Endothelial cell of umbilical vein (primary cell): Measurements from ENCODE around the gene SNRPF. TPM values are rescaled to one million over a fixed set of nuclear protein-coding genes. Genes with fewer than 3 reads are reported as not detected.

Experiments used
- BruUV-seq: library from RNA; stranded (reverse); fragments of 400-500 nt; replicated peaks from 2 replicates; lab custom pipeline; 2021; lab: Mats Ljungman, UMichigan
- CTCF ChIA-PET: fragments of 300-600, 350-600 bp; sonication (Branson Sonifier 250); formaldehyde crosslinking; loops from one replicate; lab custom pipeline; 2021; ENCODE audit warnings: antibody characterized with exemption, inconsistent platforms; lab: Charles Lee
- POLR2A ChIA-PET: fragments of 300-600, 350-600 bp; sonication (Branson Sonifier 250); formaldehyde crosslinking; loops from one replicate; lab custom pipeline; 2021; ENCODE audit warnings: antibody characterized with exemption, inconsistent platforms; lab: Charles Lee
- DNase-seq: peaks from one replicate; pipeline ENCODE4 v3.0.0-alpha.2; 2011; ENCODE audit warnings: low read depth, low spot score
- FAIRE-seq: peaks from 2 replicates; lab custom pipeline; 2011; peaks lifted over from hg19 to GRCh38; lab: Jason Lieb, UNC
- H2AFZ ChIP-seq: 2 replicates; pipeline ENCODE4 v1.6.0; 2012; ENCODE audit warnings: low read depth, low read length, control low read depth, inconsistent platforms
- H3K27ac ChIP-seq: 2 replicates; pipeline ENCODE4 v1.5.1; 2011; ENCODE audit warnings: low read depth, mild to moderate bottlenecking, control low read depth, low read length, moderate library complexity; ENCODE audit not compliant: insufficient read depth
- H3K27me3 ChIP-seq, 2 experiments: 2 replicates each; pipeline versions ENCODE4 v1.6.0 to v1.6.1; 2011; ENCODE audit warnings: low read length in 2 of 2, mixed read lengths in 1 of 2; ENCODE audit not compliant: control insufficient read depth in 2 of 2, insufficient read depth in 2 of 2
- H3K36me3 ChIP-seq, 2 experiments: 2 replicates in 1 of 2; 3 replicates in 1 of 2; pipeline ENCODE4 v1.5.1; 2011; ENCODE audit warnings: low read length in 2 of 2, mild to moderate bottlenecking in 1 of 2, moderate library complexity in 1 of 2; ENCODE audit not compliant: control insufficient read depth in 2 of 2, insufficient read depth in 2 of 2; ENCODE audit errors: extremely low read depth in 1 of 2
- H3K4me1 ChIP-seq: 3 replicates; pipeline ENCODE4 v1.5.1; 2011; ENCODE audit warnings: mild to moderate bottlenecking, low read length; ENCODE audit not compliant: control insufficient read depth, insufficient read depth; ENCODE audit errors: extremely low read depth
- H3K4me2 ChIP-seq: 2 replicates; pipeline ENCODE4 v1.6.1; 2011; ENCODE audit warnings: low read length, control low read depth, mixed read lengths; ENCODE audit not compliant: insufficient read depth
- H3K4me3 ChIP-seq, 3 experiments: fragments of 200-600 bp in 1 of 3; sonication (generic), shearing (Covaris generic) in 1 of 3; replicated peaks in 1 of 3; 2 replicates each; pipeline ENCODE4 v1.5.1; 2011 to 2016; ENCODE audit warnings: control low read depth in 3 of 3, low read length in 3 of 3, mild to moderate bottlenecking in 2 of 3, inconsistent platforms in 1 of 3, low read depth in 1 of 3, moderate library complexity in 1 of 3; ENCODE audit not compliant: insufficient read depth in 1 of 3
- H3K79me2 ChIP-seq: 2 replicates; pipeline ENCODE4 v1.6.0; 2012; ENCODE audit warnings: low read length, inconsistent platforms; ENCODE audit not compliant: control insufficient read depth, insufficient read depth
- H3K9ac ChIP-seq: replicated peaks from 2 replicates; pipeline ENCODE3; 2011; ENCODE audit warnings: low read length, control low read depth; ENCODE audit not compliant: insufficient read depth; ENCODE audit errors: extremely low read depth
- H3K9me1 ChIP-seq: replicated peaks from 3 replicates; pipeline ENCODE4 v1.6.0; 2011; ENCODE audit warnings: mild to moderate bottlenecking, low read length; ENCODE audit not compliant: control insufficient read depth, insufficient read depth; ENCODE audit errors: extremely low read depth
- H3K9me3 ChIP-seq: replicated peaks from 2 replicates; pipeline ENCODE4 v1.5.1; 2012; ENCODE audit warnings: low read length, inconsistent platforms; ENCODE audit not compliant: control insufficient read depth, insufficient read depth
- H4K20me1 ChIP-seq: replicated peaks from 2 replicates; pipeline ENCODE3; 2011; ENCODE audit warnings: mild to moderate bottlenecking, low read length; ENCODE audit not compliant: control insufficient read depth, insufficient read depth; ENCODE audit errors: extremely low read depth
- CTCF ChIP-seq, 2 donors: IDR thresholded peaks; 1 replicate in 1 of 2; 2 replicates in 1 of 2; pipeline ENCODE4 v1.5.1; 2011; ENCODE audit warnings: low read length in 2 of 2, mild to moderate bottlenecking in 2 of 2, moderate library complexity in 2 of 2, control low read depth in 1 of 2, inconsistent platforms in 1 of 2, low read depth in 1 of 2; ENCODE audit not compliant: insufficient read depth in 1 of 2; ENCODE audit errors: extremely low read depth in 1 of 2
- EZH2 ChIP-seq: IDR thresholded peaks from 2 replicates; pipeline ENCODE4 v1.6.1; 2012; ENCODE audit warnings: borderline replicate concordance, low read depth, mild to moderate bottlenecking, moderate library complexity, low read length, inconsistent platforms; ENCODE audit not compliant: severe bottlenecking
- FOS ChIP-seq: IDR thresholded peaks from 2 replicates; pipeline ENCODE4 v1.6.1; 2011; ENCODE audit warnings: mild to moderate bottlenecking, low read length, moderate library complexity, borderline replicate concordance; ENCODE audit not compliant: insufficient read depth
- GATA2 ChIP-seq: IDR thresholded peaks from 2 replicates; pipeline ENCODE4 v1.7.0; 2011; ENCODE audit warnings: low read depth, mild to moderate bottlenecking, moderate library complexity, mixed read lengths, low read length; ENCODE audit not compliant: insufficient read length, insufficient read depth
- JUN ChIP-seq: IDR thresholded peaks from 2 replicates; pipeline ENCODE4 v1.6.1; 2011; ENCODE audit warnings: borderline replicate concordance, low read depth; ENCODE audit not compliant: insufficient read length, insufficient read depth
- MAX ChIP-seq: IDR thresholded peaks from 2 replicates; pipeline ENCODE4 v1.6.1; 2011; ENCODE audit not compliant: insufficient read depth, insufficient read length
- MYC ChIP-seq: IDR thresholded peaks from one replicate; pipeline ENCODE4 v1.6.1; 2011; ENCODE audit warnings: mild to moderate bottlenecking, low read depth, low read length
- POLR2A ChIP-seq: IDR thresholded peaks from 2 replicates; pipeline ENCODE4 v1.6.1; 2012; ENCODE audit warnings: low read depth, mild to moderate bottlenecking, control low read depth, low read length
- POLR2AphosphoS5 ChIP-seq: IDR thresholded peaks from 2 replicates; pipeline ENCODE4 v1.6.1; 2012; ENCODE audit warnings: low read depth, mild to moderate bottlenecking, control low read depth, low read length, moderate library complexity; ENCODE audit not compliant: insufficient read depth
- dilution Hi-C: fragments of 300-500 bp; cut with MboI; formaldehyde crosslinking; loops from one replicate; pipeline ENCODE4 v1.15.0; 2019; ENCODE audit warnings: low sequenced_read_pairs; ENCODE audit not compliant: extremely low pct_ligation_motif_present
- intact Hi-C: fragments of 100-400 bp; cut with micrococcal nuclease; formaldehyde crosslinking; loops from one replicate; pipeline ENCODE4 v1.10.0; 2022
- polyA plus RNA-seq, 4 experiments: library from polyadenylated mRNA; depleted of rRNA in 3 of 4; stranded (reverse) in 3 of 4; unstranded in 1 of 4; fragments of >200 nt; gene quantifications; 2 replicates each; pipeline versions ENCODE4 v1.2.1 to v1.2.3, GENCODE V29; 2011 to 2012; ENCODE audit warnings: missing spikeins in 1 of 4
- total RNA-seq: library from RNA; stranded (reverse); gene quantifications from 2 replicates; pipeline ENCODE4 v1.2.3, GENCODE V29; 2021

Gene SNRPF
- total and polyA plus RNA-seq, 2 donors (not counting 3 experiments of a cell fraction or from before 2014, with no cell fraction given) = 17.1 to 36.6 TPM

- CTCF ChIA-PET = interaction anchor here (1.3 kb wide), 1 partner anchor 11 kb away, joined by 3 read pairs; no protein-coding TSS in a partner anchor
- Histone ChIP-seq H3K27me3 (no peaks in the 10 kb centered on the region), H2AFZ (no peak overlapping the region), H3K9me3 (no peaks in the 10 kb centered on the region), H3K36me3 (no peaks in the 10 kb centered on the region), H3K79me2 (no peaks in the 10 kb centered on the region), H3K9ac (no peak overlapping the region), H3K27ac (no peak overlapping the region), H3K9me1 (no peaks in the 10 kb centered on the region), H3K4me1 (peaks cover 35% of the 10 kb centered on the region), H3K4me3 (no peak overlapping the region), H4K20me1 (no peaks in the 10 kb centered on the region), H3K4me2 (no peak overlapping the region)
- FAIRE-seq = no peak
- dilution Hi-C loops (no loop called here), intact Hi-C loops (no loop called here)
- BruUV-seq = no TSS peak
- POLR2A ChIA-PET = no interaction called here
- DNase-seq = no peak
- TF ChIP-seq MYC (no peak), POLR2AphosphoS5 (no peak), CTCF (IDR thresholded peaks at IDR 0.05; ENCODE audit: extremely low read depth in 1 of 2, insufficient read depth in 1 of 2, low read depth in 1 of 2, low read length in 2 of 2) (no peak), MAX (no peak), GATA2 (no peak), POLR2A (no peak), JUN (no peak), EZH2 (no peak), FOS (no peak)
These were observed 24.2 kb upstream of the SNRPF start for GRCh38 chr12:95834572-95834971.
